Neutrophil (primary cell): ENCODE measurements around the gene ZFYVE26.

Experiments
- H3K27ac ChIP-seq: fragments of 200-600 bp; sonication (generic); 2 replicates; pipeline ENCODE4 v1.5.1; 2016; ENCODE audit warnings: mild to moderate bottlenecking, moderate library complexity
- H3K27me3 ChIP-seq: fragments of 200-600 bp; sonication (generic); 2 replicates; pipeline ENCODE4 v1.6.0; 2016; ENCODE audit warnings: mild to moderate bottlenecking
- H3K36me3 ChIP-seq: fragments of 200-600 bp; sonication (generic); 2 replicates; pipeline ENCODE4 v1.5.1; 2017
- H3K4me1 ChIP-seq, 2 experiments: fragments of 200-600 bp in 1 of 2; sonication (generic) in 1 of 2; 1 replicate in 1 of 2; 2 replicates in 1 of 2; pipeline versions ENCODE4 v1.5.1 to v1.6.1; 2013 to 2016; ENCODE audit warnings: low read depth in 1 of 2, low read length in 1 of 2, mild to moderate bottlenecking in 1 of 2, moderate library complexity in 1 of 2; ENCODE audit not compliant: control insufficient read depth in 1 of 2, insufficient read depth in 1 of 2
- H3K4me3 ChIP-seq, 2 experiments: fragments of 200-600 bp in 1 of 2; sonication (generic) in 1 of 2; 1 replicate in 1 of 2; 2 replicates in 1 of 2; pipeline ENCODE4 v1.5.1; 2013 to 2016; ENCODE audit warnings: low read depth in 1 of 2, low read length in 1 of 2, mild to moderate bottlenecking in 1 of 2, moderate library complexity in 1 of 2
- H3K9me3 ChIP-seq: fragments of 200-600 bp; sonication (generic); 2 replicates; pipeline ENCODE4 v1.5.1; 2016
- CTCF ChIP-seq: fragments of 200-600 bp; sonication (generic); IDR thresholded peaks from 2 replicates; pipeline ENCODE4 v1.5.1; 2016; ENCODE audit warnings: antibody characterized with exemption

Gene ZFYVE26

GRCh38 chr14:67814821-67815220 is 1.6 kb downstream of the ZFYVE26 start:
- no peak overlapping the region for H3K27ac ChIP-seq
- H3K4me1 ChIP-seq, result peaks cover 38 to 44% of the 10 kb centered on the region in 2 experiments
- H3K9me3 ChIP-seq, result no peaks in the 10 kb centered on the region
- no peak for TF ChIP-seq CTCF
- H3K27me3 ChIP-seq, result no peaks in the 10 kb centered on the region
- H3K36me3 ChIP-seq, result peaks cover 17% of the 10 kb centered on the region
- no peak overlapping the region for H3K4me3 ChIP-seq

GRCh38 chr14:67806246-67806645 is 10.1 kb downstream of the ZFYVE26 start:
- no peaks in the 10 kb centered on the region for H3K27me3 ChIP-seq
- no peaks in the 10 kb centered on the region for H3K9me3 ChIP-seq
- no peak for TF ChIP-seq CTCF
- H3K4me3 ChIP-seq, result no peak overlapping the region
- H3K27ac ChIP-seq, result no peak overlapping the region
- H3K4me1 ChIP-seq, result no peaks in the 10 kb centered on the region
- peaks cover 85% of the 10 kb centered on the region for H3K36me3 ChIP-seq

GRCh38 chr14:67800743-67801142 is 15.6 kb downstream of the ZFYVE26 start:
- Histone ChIP-seq H3K9me3 (no peaks in the 10 kb centered on the region), H3K36me3 (peaks cover 99% of the 10 kb centered on the region), H3K27ac (no peak overlapping the region), H3K4me3 (no peak overlapping the region), H3K4me1 (no peaks in the 10 kb centered on the region), H3K27me3 (no peaks in the 10 kb centered on the region)
- TF ChIP-seq CTCF, result no peak

GRCh38 chr14:67798731-67799130 is 17.7 kb downstream of the ZFYVE26 start:
- no peak overlapping the region for H3K27ac ChIP-seq
- H3K9me3 ChIP-seq, result no peaks in the 10 kb centered on the region
- H3K4me1 ChIP-seq, result no peaks in the 10 kb centered on the region
- H3K4me3 ChIP-seq, result no peak overlapping the region
- peaks cover 95% of the 10 kb centered on the region for H3K36me3 ChIP-seq
- H3K27me3 ChIP-seq, result no peaks in the 10 kb centered on the region
- TF ChIP-seq CTCF, result no peak

GRCh38 chr14:67787673-67788072 is 28.7 kb downstream of the ZFYVE26 start:
- peaks cover 93% of the 10 kb centered on the region for H3K36me3 ChIP-seq
- peaks cover 8 to 10% of the 10 kb centered on the region in 2 experiments for H3K4me1 ChIP-seq
- H3K27me3 ChIP-seq, result no peaks in the 10 kb centered on the region
- H3K9me3 ChIP-seq, result no peaks in the 10 kb centered on the region
- H3K4me3 ChIP-seq, result no peak overlapping the region
- no peak for TF ChIP-seq CTCF
- H3K27ac ChIP-seq, result no peak overlapping the region
